ENCODE results near the gene FMO5. TPM values are rescaled to one million over a fixed set of nuclear protein-coding genes. Genes with fewer than 3 reads are reported as not detected.

Gene FMO5
- total RNA-seq, 1 experiment from 2014 or later, result 0.57 TPM

DNA sequence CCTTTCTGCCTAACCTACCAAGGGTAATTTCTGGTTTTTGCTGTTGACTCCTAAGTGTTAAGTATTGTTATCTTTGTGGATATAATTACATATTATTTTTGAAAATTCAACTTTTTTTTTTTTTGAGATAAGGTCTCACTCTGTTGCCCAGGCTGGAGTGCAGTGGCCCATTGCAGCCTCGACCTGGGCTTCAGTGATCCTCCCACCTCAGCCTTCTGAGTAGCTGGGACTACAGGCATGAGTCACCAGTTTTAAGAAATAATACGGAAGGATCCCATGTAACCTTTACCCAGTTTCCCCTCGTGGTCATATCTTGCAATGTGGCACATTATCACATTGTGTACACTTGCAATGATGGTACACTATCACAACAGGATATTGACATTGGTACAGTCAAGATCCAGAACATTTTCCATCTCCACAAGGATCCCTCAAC, 20.5 kb upstream of the FMO5 start:
- peaks cover 5% of the 10 kb centered on the region; the same call in 1 of the 2 replicates for H3K36me3 ChIP-seq (ENCODE audit: control insufficient read depth, insufficient read depth, low read length)
- intact Hi-C loops (cut with micrococcal nuclease; ENCODE audit: unreplicated experiment), result no loop called here
- CTCF ChIA-PET, result no interaction called here
- DNase-seq (ENCODE audit: low read depth, low spot score) (no peak), ATAC-seq (no peak)
- no peak overlapping the region for H3K27ac ChIP-seq (ENCODE audit: low read length)
- POLR2A ChIA-PET, result no interaction called here
- no peak overlapping the region for H3K4me3 ChIP-seq (ENCODE audit: low read depth in 2 of 2, low read length in 2 of 2)
- H3K4me1 ChIP-seq (ENCODE audit: control insufficient read depth, insufficient read depth, low read length), result peaks cover 12% of the 10 kb centered on the region; the same call in 1 of the 2 replicates
- no peaks in the 10 kb centered on the region for H3K9me3 ChIP-seq (ENCODE audit: control insufficient read depth, insufficient read depth, low read depth, low read length)
- BruUV-seq (replicated peaks), result no TSS peak
- in situ Hi-C loops (cut with HindIII; ENCODE audit: low pct_unique_long_range_greater_than_20kb, low sequenced_read_pairs), result no loop called here
- TF ChIP-seq POLR2AphosphoS5 (IDR thresholded peaks at IDR 0.05; ENCODE audit: low read depth, low read length), result no peak
- H3K27me3 ChIP-seq (ENCODE audit: control insufficient read depth, insufficient read depth, low read length), result no peaks in the 10 kb centered on the region

DNA sequence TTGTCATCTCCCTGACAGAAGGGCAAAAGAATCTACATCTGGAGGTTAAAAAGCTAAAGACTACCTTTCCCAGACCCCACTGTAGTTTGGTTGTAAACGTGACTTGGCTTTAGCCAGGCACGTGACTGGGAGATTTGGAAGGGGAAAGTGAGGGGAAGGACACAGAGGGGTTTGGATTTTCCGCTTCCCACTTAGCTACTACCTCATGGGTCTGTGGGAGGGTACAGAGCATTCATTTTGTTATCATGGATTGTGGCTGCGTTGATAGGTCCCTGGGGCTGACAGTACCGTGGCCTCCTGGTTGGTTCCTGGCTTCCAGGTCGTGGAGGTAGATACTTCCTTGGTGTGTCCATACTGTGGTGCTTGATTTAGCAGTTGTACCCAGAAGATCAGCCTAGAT, 20.0 kb upstream of the FMO5 start:
- in situ Hi-C loops (cut with HindIII; ENCODE audit: low pct_unique_long_range_greater_than_20kb, low sequenced_read_pairs) (no loop called here), intact Hi-C loops (cut with micrococcal nuclease; ENCODE audit: unreplicated experiment) (no loop called here)
- no peak overlapping the region for H3K4me3 ChIP-seq (ENCODE audit: low read depth in 2 of 2, low read length in 2 of 2)
- no peak for TF ChIP-seq SIN3A (IDR thresholded peaks at IDR 0.05; ENCODE audit: borderline replicate concordance, insufficient read depth, low read depth, low read length)
- TF ChIP-seq TCF7L2 (IDR thresholded peaks at IDR 0.05; ENCODE audit: low read depth, low read length), result no peak
- TF ChIP-seq, protein P1, sequence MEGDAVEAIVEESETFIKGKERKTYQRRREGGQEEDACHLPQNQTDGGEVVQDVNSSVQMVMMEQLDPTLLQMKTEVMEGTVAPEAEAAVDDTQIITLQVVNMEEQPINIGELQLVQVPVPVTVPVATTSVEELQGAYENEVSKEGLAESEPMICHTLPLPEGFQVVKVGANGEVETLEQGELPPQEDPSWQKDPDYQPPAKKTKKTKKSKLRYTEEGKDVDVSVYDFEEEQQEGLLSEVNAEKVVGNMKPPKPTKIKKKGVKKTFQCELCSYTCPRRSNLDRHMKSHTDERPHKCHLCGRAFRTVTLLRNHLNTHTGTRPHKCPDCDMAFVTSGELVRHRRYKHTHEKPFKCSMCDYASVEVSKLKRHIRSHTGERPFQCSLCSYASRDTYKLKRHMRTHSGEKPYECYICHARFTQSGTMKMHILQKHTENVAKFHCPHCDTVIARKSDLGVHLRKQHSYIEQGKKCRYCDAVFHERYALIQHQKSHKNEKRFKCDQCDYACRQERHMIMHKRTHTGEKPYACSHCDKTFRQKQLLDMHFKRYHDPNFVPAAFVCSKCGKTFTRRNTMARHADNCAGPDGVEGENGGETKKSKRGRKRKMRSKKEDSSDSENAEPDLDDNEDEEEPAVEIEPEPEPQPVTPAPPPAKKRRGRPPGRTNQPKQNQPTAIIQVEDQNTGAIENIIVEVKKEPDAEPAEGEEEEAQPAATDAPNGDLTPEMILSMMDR (IDR thresholded peaks at IDR 0.05), result no peak
- TF ChIP-seq, protein P2, sequence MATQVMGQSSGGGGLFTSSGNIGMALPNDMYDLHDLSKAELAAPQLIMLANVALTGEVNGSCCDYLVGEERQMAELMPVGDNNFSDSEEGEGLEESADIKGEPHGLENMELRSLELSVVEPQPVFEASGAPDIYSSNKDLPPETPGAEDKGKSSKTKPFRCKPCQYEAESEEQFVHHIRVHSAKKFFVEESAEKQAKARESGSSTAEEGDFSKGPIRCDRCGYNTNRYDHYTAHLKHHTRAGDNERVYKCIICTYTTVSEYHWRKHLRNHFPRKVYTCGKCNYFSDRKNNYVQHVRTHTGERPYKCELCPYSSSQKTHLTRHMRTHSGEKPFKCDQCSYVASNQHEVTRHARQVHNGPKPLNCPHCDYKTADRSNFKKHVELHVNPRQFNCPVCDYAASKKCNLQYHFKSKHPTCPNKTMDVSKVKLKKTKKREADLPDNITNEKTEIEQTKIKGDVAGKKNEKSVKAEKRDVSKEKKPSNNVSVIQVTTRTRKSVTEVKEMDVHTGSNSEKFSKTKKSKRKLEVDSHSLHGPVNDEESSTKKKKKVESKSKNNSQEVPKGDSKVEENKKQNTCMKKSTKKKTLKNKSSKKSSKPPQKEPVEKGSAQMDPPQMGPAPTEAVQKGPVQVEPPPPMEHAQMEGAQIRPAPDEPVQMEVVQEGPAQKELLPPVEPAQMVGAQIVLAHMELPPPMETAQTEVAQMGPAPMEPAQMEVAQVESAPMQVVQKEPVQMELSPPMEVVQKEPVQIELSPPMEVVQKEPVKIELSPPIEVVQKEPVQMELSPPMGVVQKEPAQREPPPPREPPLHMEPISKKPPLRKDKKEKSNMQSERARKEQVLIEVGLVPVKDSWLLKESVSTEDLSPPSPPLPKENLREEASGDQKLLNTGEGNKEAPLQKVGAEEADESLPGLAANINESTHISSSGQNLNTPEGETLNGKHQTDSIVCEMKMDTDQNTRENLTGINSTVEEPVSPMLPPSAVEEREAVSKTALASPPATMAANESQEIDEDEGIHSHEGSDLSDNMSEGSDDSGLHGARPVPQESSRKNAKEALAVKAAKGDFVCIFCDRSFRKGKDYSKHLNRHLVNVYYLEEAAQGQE (IDR thresholded peaks at IDR 0.05; ENCODE audit: insufficient read depth in 1 of 2, low read depth in 2 of 2, low read length in 1 of 2), result no peak
- no peak for TF ChIP-seq POLR2AphosphoS5 (IDR thresholded peaks at IDR 0.05; ENCODE audit: low read depth, low read length)
- no TSS peak for BruUV-seq (replicated peaks)
- H3K27me3 ChIP-seq (ENCODE audit: control insufficient read depth, insufficient read depth, low read length), result no peaks in the 10 kb centered on the region
- ChIA-PET POLR2A (no interaction called here), CTCF (no interaction called here)
- H3K27ac ChIP-seq (ENCODE audit: low read length), result no peak overlapping the region
- peaks cover 12% of the 10 kb centered on the region; the same call in 1 of the 2 replicates for H3K4me1 ChIP-seq (ENCODE audit: control insufficient read depth, insufficient read depth, low read length)
- H3K9me3 ChIP-seq (ENCODE audit: control insufficient read depth, insufficient read depth, low read depth, low read length), result no peaks in the 10 kb centered on the region
- ATAC-seq, result no peak
- H3K36me3 ChIP-seq (ENCODE audit: control insufficient read depth, insufficient read depth, low read length), result peaks cover 5% of the 10 kb centered on the region; the same call in 1 of the 2 replicates
- DNase-seq (ENCODE audit: low read depth, low spot score), result no peak

DNA sequence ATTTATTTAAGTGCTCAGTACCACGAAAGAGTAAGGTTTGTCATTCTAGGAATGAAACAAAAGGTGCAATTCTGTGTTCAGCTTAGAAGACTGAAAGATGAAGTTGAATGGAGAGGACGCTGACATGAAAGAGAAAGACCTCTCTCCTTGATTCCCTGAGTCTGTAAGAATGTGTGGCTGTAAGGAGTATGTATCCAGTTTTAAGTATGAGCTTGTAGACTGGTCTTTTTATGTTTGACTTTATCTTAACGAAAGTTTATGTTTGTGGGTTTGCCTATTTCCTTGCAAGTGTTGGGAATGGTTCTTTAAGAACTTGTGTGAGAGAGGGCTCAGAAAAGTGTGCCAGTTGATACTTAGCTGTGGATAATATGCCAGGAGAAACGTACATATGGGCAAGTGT, 18.7 kb upstream of the FMO5 start:
- in situ Hi-C loops (cut with HindIII; ENCODE audit: low pct_unique_long_range_greater_than_20kb, low sequenced_read_pairs), result no loop called here
- CTCF ChIA-PET, result no interaction called here
- H3K27ac ChIP-seq (ENCODE audit: low read length), result peak overlapping the region; percentile 78

More for the DNA sequence above, 18.7 kb upstream of the FMO5 start:
- intact Hi-C loops (cut with micrococcal nuclease; ENCODE audit: unreplicated experiment), result loop anchor here (2.0 kb wide), 1 partner anchor 159 kb away; no protein-coding TSS in a partner anchor
- Histone ChIP-seq H3K36me3 (ENCODE audit: control insufficient read depth, insufficient read depth, low read length) (peaks cover 5% of the 10 kb centered on the region; the same call in 1 of the 2 replicates), H3K4me1 (ENCODE audit: control insufficient read depth, insufficient read depth, low read length) (peaks cover 12% of the 10 kb centered on the region; the same call in 1 of the 2 replicates), H3K9me3 (ENCODE audit: control insufficient read depth, insufficient read depth, low read depth, low read length) (no peaks in the 10 kb centered on the region), H3K4me3 (ENCODE audit: low read depth in 2 of 2, low read length in 2 of 2) (peak overlapping the region; percentile 83 to 92), H3K27me3 (ENCODE audit: control insufficient read depth, insufficient read depth, low read length) (no peaks in the 10 kb centered on the region)
- DNase-seq (ENCODE audit: low read depth, low spot score), result no peak
- no peak for ATAC-seq
- POLR2A ChIA-PET, result no interaction called here
- TF ChIP-seq SIN3A (IDR thresholded peaks at IDR 0.05; ENCODE audit: borderline replicate concordance, insufficient read depth, low read depth, low read length) (no peak), TCF7L2 (IDR thresholded peaks at IDR 0.05; ENCODE audit: low read depth, low read length) (no peak), POLR2AphosphoS5 (IDR thresholded peaks at IDR 0.05; ENCODE audit: low read depth, low read length) (no peak)
- TF ChIP-seq, protein P1 (IDR thresholded peaks at IDR 0.05), result no peak
- TF ChIP-seq, protein P2 (IDR thresholded peaks at IDR 0.05; ENCODE audit: insufficient read depth in 1 of 2, low read depth in 2 of 2, low read length in 1 of 2), result no peak
- BruUV-seq (replicated peaks), result TSS peak; percentile 76
